AG10803 (cell line): ENCODE measurements around the gene C16orf46.

Source experiments
- DNase-seq: peaks from one replicate; pipeline ENCODE4 v3.0.0; 2010; ENCODE audit warnings: low read depth
- H3K4me3 ChIP-seq: 2 replicates; pipeline ENCODE4 v1.5.1; 2011; ENCODE audit warnings: mild to moderate bottlenecking, low read length, control low read depth
- CTCF ChIP-seq: conservative IDR thresholded peaks from 2 replicates; pipeline ENCODE4 v1.5.1; 2011; ENCODE audit warnings: mild to moderate bottlenecking, low read length, control low read depth, inconsistent platforms

Gene C16orf46

GRCh38 chr16:81073560-81074330, 3.3 kb downstream of the C16orf46 start:
- no peak for DNase-seq
- no peak overlapping the region for H3K4me3 ChIP-seq
- TF ChIP-seq CTCF = no peak

DNA sequence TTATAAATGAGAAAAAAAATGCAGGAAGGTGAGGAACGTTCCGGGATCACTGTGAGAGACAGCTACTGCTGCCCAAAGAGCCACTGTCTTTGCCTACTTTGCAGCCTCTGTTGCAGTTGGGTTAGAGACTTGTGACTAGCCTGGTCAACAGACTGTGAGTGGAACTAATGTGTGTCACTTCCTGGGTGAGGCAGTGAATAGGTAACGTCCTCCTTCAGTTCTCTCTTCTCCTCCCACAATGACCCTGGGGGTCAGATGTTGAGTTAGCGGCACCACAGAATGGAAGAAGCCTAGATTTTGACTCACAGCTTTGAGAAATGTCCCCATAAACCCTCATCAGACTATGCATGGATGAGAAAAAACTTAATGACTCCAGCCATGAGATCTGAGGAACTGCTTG, 5.2 kb downstream of the C16orf46 start:
- no peak for DNase-seq
- no peak overlapping the region for H3K4me3 ChIP-seq
- no peak for TF ChIP-seq CTCF

- no peak overlapping the region for H3K4me3 ChIP-seq
- no peak for DNase-seq
- TF ChIP-seq CTCF = no peak
Measured at GRCh38 chr16:81070979-81071378, 6.1 kb downstream of the C16orf46 start.

GRCh38 chr16:81069063-81069462, 8.0 kb downstream of the C16orf46 start:
- DNase-seq = no peak
- no peak overlapping the region for H3K4me3 ChIP-seq
- no peak for TF ChIP-seq CTCF

- TF ChIP-seq CTCF = no peak
- DNase-seq = no peak
- no peak overlapping the region for H3K4me3 ChIP-seq
Measured at GRCh38 chr16:81067166-81067565, 9.9 kb downstream of the C16orf46 start.

DNA sequence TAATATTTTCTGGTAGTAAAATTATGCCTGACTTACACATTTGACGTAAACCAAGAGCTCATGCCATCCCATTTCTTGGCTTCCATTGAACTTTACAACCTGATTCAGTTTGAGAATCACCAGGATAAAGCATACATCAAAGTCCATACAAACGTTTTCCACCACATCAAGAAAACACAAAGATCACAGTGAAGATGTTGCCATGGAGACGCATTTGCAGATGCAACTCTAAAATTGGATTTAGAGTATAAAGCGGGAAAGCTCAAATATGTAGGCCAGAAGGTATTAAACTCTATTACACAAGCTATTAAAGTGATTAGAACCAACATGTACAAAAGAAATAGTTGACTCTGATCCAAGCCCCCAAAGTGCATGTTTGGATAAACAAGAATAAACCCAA, 10.4 kb downstream of the C16orf46 start:
- no peak for DNase-seq
- no peak for TF ChIP-seq CTCF
- no peak overlapping the region for H3K4me3 ChIP-seq

- H3K4me3 ChIP-seq = no peak overlapping the region
Measured at GRCh38 chr16:81061871-81062608, 15.0 kb downstream of the C16orf46 start.

More at GRCh38 chr16:81061871-81062608, 15.0 kb downstream of the C16orf46 start:
- TF ChIP-seq CTCF = no peak
- DNase-seq = no peak
